Right hindlimb (tissue), 1 donor: Measurements from ENCODE around the gene WDCP.
"Not testable (repeated sequence)": the region's sequence is repeated elsewhere in the genome, so short reads cannot be mapped to it uniquely, and the experiment has no call there.

Experiments used
- DNase-seq: peaks from one replicate; pipeline ENCODE4 v3.0.0-alpha.2; 2018

Gene WDCP

DNA sequence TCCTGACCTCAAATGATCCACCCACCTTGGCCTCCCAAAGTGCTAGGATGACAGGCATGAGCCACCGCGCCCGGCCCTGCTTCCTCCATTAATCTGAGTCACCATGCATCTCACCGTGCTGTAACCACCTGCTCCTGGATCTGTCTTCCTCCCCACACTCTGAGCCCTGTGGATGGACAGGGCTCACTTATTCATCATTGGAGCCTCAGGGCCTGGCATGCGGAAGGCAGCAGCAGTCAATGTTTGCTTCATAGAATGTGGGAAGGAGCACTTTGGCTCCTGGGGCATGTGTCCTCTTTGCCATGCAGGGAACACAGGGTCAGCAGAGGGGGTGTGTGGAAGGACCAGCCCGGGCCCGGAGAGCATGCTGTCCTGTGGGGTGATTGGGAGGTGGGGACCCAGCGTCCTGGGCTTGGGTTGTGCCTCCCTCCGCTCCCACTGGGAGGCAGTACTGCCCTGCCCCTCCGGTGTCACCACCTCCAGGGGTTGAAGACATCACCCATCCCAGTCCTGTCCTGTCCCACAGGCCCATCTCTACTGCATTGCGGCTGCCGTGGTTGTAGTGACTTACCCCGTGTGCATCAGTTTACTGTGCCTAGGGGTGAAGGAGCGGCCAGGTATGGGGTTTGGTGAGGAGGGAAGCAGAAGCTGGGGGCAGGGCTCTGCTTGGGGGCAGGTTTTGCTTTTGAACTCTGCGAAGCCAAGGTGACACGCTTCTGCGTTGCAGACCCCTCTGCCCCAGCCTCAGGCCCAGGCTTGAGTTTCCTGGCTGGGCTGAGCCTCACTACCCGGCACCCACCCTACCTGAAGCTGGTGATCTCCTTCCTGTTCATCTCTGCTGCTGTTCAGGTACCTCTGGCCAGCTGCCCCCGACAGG, 25.8 kb downstream of the WDCP start:
- no peak for DNase-seq

DNA sequence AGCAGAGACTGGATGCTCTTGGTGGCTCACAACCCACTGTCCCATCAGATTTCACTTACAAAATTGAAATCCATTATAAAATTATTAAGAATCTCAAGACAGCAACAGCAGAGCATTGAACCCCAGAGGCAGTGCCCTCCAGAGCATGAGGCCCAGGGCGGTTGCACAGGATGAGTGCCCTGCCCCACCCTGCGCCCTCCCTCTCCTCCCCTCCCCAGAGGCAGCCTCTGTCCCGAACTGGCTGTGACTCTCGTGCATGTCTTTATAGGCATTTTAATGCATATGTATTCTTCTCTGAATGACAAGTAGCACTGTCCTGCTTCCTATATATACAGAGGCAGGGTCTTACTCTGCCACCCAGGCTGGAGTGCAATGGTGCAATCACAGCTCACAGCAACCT, 26.9 kb downstream of the WDCP start:
- DNase-seq, result no peak

DNA sequence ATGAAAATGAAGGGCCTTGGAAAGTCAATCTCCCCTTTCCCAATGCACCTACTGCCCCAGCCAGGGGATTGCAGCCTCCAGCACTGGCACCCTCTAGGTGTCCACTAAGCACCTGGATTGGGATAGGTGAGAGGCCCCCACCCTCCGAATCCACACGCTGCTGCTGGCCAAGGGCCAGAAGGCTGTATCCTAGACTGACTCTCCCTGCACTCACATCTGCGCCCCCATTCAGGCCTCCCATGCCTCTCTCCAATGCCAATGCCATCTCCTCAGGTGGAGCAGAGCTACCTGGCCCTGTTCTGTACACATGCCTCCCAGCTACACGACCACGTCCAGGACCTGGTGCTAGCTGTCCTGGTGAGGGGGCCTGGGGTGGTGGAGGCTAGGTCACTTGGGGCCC, 27.5 kb downstream of the WDCP start:
- DNase-seq, result no peak

DNA sequence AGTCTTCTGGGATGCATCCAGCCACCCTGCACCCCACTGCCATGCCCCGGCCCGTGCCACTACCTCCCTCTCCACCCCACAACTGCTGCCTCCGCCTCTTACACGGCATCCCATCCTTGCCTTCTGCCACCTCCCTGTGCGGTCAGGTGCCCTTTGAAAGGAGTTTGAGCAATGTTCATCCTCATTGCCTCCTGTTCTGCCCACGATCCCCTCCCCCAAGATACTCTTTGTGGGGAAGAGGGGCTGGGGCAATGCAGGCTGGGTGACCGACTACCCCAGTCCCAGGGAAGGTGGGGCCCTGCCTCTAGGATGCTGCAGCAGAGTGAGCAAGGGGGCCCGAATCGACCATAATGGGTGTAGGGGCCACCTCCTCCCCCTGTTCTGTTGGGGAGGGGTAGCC, 28.9 kb downstream of the WDCP start:
- DNase-seq, result no peak

DNA sequence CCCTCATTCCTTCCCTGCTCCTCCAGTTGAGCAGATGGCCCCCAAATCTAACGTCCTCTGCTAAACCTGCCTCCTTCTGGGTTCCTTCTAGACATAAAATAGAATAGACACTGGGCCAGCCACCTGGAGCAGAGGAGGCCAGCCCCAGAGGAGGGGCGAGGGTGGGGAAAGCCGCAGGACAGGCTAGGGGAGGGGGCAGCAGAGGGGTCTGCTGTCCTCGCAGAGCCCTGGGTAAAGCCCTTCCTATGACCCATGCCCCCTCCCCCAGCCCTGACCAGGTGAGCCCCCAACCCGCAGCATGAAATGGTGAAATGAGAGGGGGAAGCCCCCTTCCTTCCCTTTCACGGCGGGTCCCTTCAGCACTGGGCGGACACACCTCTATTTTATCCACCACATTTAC, 29.5 kb downstream of the WDCP start:
- no peak for DNase-seq

DNA sequence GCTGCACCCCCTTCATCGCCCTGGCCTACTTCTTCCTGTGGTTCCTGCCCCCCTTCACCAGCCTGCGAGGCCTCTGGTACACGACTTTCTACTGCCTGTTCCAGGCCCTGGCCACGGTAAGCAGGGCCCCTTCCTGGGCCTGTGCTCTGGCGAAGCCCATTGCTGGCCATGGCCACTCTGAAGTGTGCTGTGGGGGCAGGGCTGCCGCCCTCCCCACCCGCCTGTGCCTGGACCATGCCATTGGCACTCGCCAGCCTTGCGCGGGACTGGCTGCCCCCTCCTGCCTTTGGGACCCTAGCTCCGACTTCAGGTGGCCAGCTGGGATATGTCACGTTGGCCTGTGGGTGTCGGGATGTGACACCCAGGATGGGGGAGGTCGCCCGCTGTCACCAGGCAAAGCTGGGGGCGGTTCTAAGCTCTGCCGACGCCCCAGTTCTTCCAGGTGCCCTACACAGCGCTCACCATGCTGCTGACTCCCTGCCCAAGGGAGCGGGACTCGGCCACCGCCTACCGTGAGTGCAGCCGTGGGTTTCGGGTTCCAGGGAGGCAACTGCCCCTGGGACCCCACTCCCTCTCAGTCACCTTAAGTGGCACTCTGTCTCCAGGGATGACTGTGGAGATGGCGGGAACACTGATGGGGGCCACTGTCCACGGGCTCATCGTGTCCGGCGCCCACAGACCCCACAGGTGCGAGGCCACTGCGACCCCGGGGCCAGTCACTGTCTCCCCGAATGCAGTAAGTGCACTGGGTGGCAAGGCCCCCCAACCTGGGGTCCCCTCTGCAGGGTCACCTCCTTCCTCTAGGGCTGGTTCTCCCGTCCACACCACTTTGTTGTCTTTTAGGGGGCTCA, 30.1 kb downstream of the WDCP start:
- no peak for DNase-seq

DNA sequence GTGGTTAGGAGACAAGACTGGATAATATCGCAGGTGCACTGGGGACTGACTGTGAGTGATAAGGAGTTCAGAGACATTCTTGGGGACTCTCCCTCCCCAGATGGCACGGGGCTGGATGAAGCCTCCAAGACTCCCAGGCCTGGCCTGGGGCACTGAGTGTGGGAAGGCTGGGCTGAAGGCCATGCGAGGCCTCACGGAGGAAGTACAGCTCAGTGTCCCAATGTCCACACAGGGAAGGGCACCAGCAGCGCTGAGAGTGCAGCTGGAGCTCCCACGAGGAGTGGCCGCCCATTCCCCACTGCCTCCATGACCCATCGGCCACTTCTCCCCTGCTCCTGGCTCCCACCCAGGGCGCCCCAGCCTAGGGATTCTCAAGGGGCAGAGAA, 30.8 kb downstream of the WDCP start:
- no peak for DNase-seq

DNA sequence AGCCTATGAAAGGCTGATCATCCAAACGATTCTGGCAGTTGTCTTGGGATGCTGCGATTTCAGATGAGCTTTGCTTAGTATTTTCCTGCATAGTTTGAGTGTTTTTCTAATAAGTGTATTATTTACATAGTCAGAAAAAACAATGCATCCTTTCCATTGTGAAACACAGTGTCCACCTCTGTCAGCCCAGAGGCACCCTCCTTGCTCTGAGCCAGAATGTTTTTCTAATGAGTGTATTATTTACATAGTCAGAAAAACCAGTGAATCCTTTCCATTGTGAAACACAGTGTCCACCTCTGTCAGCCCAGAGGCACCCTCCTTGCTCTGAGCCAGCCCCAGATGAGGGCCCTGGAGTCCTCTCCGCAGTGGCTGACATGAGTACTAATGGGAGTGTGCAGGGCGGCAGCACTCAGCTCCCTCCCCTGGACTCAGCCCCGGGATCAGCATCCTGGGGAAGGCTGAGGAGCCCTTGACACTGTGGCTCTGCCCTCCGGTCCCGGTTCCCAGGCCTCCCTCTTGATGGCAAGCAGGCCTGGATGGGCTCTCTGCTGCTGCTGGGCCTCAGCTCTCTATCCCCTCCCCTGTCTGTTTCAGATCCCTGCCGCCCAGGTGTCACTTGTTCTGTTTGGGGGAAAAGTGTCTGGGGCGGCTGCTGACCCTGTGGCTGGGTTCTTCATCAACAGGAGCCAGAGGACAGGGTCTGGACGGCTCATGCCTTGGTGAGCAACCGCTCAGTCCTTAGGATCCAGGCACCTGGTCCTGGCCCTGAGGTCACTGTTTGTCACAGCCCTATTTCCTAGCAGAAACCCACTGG, 31.4 kb downstream of the WDCP start:
- DNase-seq, result no peak

DNA sequence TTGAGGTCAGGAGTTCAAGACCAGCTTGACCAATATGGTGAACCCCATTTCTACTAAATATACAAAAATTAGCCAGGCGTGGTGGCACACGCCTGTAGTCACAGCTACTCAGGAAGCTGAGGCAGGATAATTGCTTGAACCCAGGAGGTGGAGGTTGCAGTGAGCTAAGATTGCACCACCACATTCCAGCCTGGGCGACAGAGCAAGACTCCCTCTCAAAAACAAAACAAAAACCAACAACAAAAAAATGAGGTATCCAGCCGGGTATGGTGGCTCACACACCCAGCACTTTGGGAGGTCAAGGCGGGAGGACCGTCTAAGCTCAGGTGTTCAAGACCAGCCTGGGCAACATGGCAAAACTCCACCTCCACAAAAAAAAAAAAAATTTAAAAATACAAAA, 32.3 kb downstream of the WDCP start:
- not testable (repeated sequence) for DNase-seq

DNA sequence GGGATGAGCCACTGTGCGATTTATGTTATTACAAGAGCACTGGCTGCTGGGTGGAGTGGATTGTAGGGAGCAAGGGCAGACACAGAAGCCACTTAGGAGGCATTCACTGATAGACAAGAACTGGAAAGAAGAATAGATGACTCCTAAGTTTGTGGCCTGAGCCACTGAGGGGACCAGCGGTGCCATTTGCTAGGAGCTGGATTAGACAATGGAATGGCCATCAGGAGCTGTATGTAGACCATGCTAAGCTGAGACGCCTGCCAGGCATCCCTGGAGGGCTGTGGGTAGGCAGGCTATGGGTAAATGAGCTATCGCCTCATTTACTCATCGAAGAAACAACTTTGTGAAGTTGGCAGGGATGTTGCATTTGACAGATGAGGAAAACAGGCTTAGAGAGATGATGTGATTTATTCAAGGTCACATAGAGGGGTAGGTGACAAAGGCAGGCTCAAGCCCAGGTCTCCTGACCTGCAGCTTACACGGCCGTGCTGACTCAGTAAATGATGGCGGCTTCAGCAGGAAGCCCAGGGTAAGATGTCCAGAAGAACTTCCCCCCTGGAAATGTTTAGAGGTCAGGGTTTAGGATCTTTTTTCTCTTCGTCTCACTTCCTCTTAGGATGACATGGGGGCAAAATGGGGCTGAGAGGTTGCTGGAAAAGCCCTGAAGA, 34.5 kb downstream of the WDCP start:
- DNase-seq, result no peak

DNA sequence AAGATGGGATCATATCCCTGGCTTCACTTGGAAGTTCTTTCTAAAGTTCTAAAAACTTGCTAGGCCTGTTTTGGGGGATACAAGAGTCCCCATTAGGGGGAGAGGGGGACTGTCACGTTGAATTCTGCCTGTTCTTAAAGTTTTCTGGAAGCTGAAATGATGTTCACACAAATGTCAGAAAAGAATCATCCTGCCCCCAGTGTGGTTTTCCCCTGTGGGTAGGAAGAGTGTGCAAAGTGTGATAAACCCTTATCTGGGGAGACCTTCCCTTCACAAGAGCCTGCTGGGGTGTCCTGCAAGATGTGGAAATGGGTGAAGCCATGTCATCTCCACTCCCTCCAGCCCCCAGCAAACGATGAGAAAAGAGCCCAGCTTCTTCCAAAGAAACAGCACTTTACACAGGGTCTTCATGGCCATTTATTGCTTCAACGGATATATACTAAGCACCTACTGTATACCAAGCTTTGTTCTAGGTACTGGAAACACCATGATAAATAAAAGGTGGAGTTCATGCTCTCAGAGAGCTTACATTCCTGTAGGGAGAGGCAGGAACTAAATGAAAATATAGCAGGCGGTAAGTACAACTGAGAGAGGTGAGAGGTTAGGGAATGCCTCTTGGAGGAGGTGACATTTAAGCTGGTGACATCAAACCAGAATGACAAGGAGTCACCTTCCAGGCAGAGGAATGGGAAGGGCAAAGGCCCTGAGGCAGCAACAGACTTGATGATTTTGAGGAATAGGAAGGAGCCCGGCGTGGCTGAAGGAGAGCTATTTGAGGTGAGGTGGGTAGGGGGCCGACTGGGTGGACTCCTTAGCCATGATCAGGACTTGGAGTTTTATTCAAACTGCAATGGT, 35.7 kb downstream of the WDCP start:
- no peak for DNase-seq

DNA sequence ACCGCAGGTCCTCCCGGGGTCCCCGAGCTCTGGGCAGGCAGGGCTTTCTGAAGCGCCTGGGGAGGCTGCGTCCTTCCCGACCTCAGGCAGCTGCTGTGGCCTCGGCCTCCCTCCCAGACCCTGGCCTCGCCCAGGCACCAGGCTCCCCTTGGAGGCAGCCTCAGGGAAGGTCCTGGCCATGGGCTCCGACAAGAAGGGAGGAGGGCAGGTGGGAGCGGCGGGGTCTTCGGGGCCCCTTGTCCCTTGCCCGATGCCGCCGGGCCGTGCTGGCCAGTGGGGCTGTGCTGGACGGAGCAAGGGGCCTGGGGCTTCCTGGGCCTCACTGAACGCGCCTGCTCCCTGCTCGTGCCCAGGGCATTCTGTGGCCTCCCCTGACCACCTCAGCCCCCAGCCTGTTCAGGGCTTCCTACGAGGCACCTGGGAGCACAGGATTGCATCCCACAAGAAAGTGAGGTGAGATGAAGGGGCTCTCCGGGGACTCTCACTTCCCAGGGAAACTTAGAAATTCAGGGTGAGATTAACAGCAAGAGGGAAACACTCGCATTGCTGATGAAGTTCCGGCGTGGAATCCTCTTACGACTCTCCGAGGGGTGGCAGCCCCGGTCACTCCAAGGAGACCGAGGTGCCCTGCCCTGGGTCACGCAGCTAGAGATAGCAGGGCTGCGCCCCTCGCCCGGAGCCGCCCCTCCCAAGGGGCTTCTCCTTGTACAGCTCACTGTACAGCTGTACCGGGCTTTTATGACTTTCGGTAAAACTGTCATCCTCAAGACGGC, 36.5 kb downstream of the WDCP start:
- no peak for DNase-seq

DNA sequence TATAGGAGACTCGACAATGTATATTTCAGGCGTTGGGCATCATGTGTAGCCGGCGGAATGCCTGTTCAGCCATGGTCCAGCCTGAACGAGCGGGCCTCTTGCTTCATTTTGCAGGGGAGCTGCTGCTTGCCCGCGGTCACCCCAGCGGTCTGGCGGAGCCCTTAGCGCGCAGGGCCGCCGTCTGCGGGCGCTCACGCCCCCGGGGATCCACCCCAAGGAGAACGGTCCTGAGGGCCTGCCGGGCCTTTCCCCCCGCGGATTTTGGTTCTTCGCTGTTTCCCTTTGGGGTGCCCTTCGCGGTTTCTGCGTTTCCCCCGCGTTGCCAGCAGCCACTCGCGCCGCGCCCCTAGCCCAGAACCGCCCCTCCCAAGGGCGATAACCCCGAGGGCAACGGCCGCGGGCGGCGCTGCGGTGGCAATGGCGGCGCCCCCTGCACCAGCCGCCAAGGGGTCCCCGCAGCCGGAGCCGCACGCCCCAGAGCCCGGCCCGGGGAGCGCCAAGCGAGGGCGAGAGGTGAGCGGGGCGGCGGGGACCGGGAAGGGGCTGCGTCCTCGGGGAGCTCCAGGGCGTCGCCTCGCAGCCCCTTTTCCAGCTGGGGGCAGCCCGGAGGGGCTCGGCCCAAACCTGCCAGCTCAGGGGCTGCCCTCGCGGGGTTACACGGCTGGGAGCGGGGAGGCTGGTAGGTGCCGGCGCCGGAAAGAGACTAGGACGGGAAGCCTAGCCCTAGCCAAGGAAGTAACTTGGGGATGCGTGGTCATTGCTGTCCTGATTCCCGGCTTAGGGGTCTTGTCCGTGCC, 37.3 kb downstream of the WDCP start, which contains the start of gene MFSD2B:
Gene MFSD2B (plus strand): TSS at position 406 of the 797 bp plus-strand sequence. CDS start 12 bp downstream, at position 418.
- peak; percentile 35 for DNase-seq

DNA sequence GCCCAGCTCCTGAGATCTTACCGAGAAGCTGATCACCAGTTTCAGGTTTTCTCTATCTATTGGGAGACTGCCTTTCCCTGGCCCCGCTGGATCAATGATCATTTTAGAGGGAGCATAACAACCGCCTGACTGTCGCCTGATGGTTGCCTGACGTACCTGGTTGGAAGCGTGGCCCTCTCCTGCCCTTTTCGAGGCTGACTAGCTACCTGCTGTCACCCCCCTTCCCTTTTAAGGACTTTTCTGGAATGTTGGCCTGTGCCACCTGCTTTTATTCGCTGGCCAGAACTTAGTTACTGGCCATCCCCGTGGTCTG, 37.9 kb downstream of the WDCP start:
- DNase-seq, result no peak

DNA sequence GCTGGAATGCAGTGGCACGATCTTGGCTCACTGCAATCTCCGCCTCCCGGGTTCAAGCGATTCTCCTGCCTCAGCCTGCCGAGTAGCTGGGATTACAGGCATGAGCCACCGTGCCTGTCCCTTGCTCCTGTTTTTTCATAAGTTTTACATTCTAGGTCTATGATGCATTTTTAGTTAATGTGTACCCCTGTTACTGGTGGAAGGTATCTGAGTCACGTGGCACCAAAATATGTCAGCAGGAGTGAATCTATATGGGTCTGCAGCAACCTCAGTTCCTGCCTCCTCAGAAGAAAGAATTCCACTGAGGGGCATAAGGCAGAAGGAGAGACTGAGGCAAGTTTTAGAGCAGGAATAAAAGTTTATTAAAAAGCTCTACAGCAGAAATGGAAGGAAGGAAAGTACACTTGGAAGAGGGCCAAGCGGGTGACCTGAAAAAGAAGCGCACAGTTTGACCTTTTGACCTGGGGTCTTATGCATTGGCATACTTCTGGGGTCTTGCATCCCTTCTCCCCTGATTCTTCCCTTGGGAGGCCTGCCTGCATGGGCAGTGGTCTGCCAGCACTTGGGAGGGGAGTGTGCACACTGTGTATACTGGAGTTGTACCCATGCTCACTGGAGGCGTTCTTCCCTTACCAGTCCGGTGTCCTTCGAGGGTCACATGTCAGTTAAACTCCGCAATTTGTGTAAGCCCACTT, 38.4 kb downstream of the WDCP start:
- no peak for DNase-seq

DNA sequence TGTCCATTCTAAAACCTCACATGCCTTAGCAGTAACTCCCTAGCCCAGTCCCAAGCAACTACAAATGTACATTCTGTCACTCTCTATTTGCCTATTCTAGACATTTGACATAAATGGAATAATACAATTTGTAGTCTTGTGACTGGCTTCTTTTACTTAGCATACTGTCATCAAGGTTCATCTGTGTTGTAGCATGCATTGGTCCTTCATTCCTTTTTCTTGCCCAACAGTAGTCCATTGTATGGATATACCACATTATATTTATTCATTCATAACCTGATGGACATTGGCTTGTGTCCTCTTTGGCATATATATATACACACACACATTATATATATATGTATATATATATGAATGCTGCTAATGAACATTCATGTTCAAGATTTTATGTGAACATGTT, 39.5 kb downstream of the WDCP start:
- no peak for DNase-seq

DNA sequence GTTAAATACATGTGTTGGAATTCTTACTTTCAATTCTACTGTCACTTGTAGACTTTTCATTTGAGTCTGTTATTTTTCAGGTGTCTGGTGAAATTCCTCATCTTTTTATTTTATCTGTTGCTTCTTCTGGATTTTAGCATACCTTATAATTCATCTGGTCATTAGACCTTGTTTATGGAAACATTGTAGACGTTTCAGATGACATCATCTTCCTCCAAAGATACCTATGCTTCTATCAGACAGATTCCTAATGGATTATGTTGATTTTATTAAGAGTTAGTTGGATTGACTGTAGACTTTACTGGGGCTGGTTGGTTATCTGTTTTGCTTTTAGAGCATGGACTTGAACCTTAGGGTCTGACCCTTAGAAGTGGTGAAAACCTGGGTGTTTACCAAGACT, 52.6 kb downstream of the WDCP start:
- DNase-seq, result no peak

DNA sequence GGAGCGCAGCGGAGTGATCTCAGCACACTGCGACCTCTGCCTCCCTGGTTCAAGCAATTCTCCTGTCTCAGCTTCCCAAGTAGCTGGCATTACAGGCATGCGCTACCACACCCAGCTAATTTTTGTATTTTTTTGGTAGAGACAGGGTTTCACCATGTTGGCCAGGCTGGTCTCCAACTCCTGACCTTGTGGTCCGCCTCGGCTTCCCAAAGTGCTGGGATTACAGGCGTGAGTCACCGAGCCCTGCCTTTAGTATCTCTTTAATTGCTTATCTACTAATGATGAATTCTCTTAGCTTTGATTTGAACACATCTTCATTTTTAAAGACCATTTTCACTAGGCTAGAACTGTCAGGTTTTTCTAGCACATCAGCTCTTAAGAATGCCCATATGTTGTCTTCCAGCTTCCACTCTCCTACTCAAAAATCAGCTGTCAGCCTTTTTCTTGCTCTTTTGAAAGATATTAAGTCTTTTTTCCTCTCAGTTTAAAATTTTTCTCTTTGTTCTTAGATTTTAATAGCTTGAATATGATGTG, 53.4 kb downstream of the WDCP start:
- no peak for DNase-seq

DNA sequence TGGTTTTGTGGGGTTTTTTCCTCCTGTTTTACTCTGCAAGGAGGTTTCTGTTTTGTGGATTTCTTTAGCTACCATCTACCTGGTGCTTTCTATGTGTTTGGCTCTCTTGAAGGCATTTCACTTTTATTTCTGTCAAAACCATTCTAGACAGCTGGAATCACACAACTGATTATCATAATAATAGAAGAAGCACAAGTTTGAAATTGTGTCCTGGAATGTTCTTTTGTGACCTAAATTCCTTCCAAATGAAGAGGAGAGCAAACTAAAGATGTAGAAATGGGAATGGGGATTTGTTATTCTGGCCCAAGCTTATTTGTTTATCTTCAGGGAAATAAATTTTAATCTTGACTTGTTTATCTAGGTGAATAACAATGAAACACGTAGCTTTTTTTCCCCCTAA, 54.3 kb downstream of the WDCP start:
- no peak for DNase-seq
